IPS-18a (cell line): ENCODE results near the gene XBP1.
"Not testable (repeated sequence)": the region's sequence is repeated elsewhere in the genome, so short reads cannot be mapped to it uniquely, and the experiment has no call there.

Source experiments
- H3K27ac ChIP-seq: one replicate; pipeline ENCODE4 v1.5.1; 2013; ENCODE audit warnings: low read length
- H3K27me3 ChIP-seq: one replicate; pipeline ENCODE4 v1.6.1; 2013; ENCODE audit warnings: mild to moderate bottlenecking, low read length; ENCODE audit not compliant: control insufficient read depth, insufficient read depth
- H3K36me3 ChIP-seq: one replicate; pipeline ENCODE4 v1.6.1; 2013; ENCODE audit warnings: low read depth, low read length; ENCODE audit not compliant: control insufficient read depth
- H3K4me1 ChIP-seq: one replicate; pipeline ENCODE4 v1.6.1; 2013; ENCODE audit warnings: low read depth, low read length; ENCODE audit not compliant: control insufficient read depth
- H3K4me3 ChIP-seq: one replicate; pipeline ENCODE4 v1.5.1; 2013; ENCODE audit warnings: low read length
- H3K9ac ChIP-seq: one replicate; pipeline ENCODE4 v1.6.1; 2013; ENCODE audit warnings: mild to moderate bottlenecking, low read length, moderate library complexity
- H3K9me3 ChIP-seq: one replicate; pipeline ENCODE4 v1.6.1; 2013; ENCODE audit warnings: low read depth, low read length; ENCODE audit not compliant: control insufficient read depth

Gene XBP1

DNA sequence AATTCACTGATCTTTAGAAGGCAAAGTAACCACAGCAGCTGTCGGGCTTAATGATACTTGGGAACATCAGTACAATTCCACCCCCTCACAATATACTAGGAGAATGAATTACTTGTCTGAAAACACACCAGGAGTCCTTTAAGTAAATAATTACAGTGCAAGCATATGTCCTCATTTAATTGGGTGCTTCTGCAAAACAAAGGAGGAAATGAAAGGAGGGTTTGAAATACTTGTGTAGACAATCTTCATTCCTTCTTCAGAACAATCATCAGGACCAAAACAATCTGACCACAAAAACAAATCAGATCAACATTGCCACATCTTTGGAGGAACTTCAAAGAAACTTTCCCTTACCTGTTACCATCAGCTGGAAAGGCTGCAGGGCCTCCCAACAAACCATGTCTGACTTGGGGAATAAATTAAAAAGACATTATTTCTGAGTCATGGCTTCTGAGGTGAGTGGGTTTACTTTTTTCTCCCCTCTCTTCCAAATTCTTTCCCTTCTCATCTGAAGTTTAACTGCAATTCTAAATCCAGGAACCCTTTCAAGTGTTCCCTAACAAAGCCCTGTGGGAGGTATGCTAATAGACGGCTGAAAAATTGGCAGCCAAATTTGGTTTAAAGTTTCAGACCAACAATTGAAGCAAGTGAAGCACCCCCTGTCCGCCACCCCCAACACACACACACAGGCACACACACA is 40.4 kb downstream of the XBP1 start:
- peaks cover 9% of the 10 kb centered on the region for H3K4me1 ChIP-seq
- H3K36me3 ChIP-seq: no peaks in the 10 kb centered on the region
- H3K9ac ChIP-seq: no peak overlapping the region
- H3K4me3 ChIP-seq: peak overlapping the region; percentile 21
- H3K27ac ChIP-seq: peak overlapping the region; percentile 25
- H3K27me3 ChIP-seq: no peaks in the 10 kb centered on the region
- H3K9me3 ChIP-seq: no peaks in the 10 kb centered on the region

DNA sequence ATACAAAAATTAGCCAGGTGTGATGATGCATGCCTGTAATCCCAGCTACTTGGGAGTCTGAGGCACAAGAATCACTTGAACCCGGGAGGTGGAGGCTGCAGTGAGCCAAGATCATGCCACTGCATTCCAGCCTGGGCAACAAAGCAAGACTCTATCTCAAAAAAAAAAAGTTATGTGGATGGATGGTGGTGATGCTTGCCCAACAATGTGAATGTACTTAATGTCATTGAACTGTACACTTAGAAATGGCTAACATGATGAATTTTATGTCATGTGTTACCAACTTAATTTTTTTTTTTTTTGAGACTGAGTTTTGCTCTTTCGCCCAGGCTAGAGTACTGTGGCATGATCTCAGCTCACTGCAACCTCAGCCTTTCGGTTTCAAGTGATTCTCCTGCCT is 45.9 kb downstream of the XBP1 start:
- not testable (repeated sequence) for H3K9ac ChIP-seq, H3K27me3 ChIP-seq, H3K27ac ChIP-seq, H3K4me3 ChIP-seq, H3K36me3 ChIP-seq, H3K4me1 ChIP-seq, H3K9me3 ChIP-seq

DNA sequence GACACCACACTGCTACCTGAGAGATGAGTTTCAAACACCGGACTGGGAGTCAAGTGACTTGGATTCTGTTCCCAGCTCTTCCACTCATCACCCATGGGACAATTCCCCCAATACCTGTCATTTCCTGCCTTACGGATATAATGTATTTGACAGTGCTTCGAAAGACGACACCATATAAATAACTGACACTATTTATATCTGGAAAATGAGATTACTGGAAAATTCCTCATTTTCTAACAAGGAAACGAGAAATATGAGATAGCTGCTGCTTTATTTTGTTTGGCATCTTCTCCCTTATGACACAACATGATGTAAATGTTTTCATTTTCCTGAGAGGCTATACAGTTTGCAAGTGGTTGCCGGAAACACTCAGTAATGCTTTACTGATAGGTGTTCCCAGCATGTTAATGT is 49.9 kb downstream of the XBP1 start:
- peaks cover 31% of the 10 kb centered on the region for H3K36me3 ChIP-seq
- no peaks in the 10 kb centered on the region for H3K4me1 ChIP-seq
- no peaks in the 10 kb centered on the region for H3K27me3 ChIP-seq
- no peak overlapping the region for H3K27ac ChIP-seq
- H3K9ac ChIP-seq: no peak overlapping the region
- no peak overlapping the region for H3K4me3 ChIP-seq
- no peaks in the 10 kb centered on the region for H3K9me3 ChIP-seq
